ENCODE data around the gene PKP2.

PKP2 gene

GRCh38 chr12:32742133-32742532 is 154.4 kb downstream of the PKP2 start:
- DNase-seq: no peak
